Astrocyte (in vitro differentiated cells and primary cell): ENCODE measurements around the gene NPAS3. TPM values are rescaled to one million over a fixed set of nuclear protein-coding genes. Genes with fewer than 3 reads are reported as not detected.

Experiments
- DNase-seq: peaks from one replicate; pipeline ENCODE4 v3.0.0-alpha.2; 2010; ENCODE audit warnings: low read depth
- FAIRE-seq: peaks from 2 replicates; lab custom pipeline; 2011; peaks lifted over from hg19 to GRCh38; lab: Jason Lieb, UNC
- H2AFZ ChIP-seq: 2 replicates; pipeline ENCODE4 v1.6.0; 2012; ENCODE audit warnings: low read depth, low read length, inconsistent platforms
- H3K27ac ChIP-seq: 2 replicates; pipeline ENCODE4 v1.5.1; 2011; ENCODE audit warnings: low read depth, low read length, inconsistent platforms
- H3K27me3 ChIP-seq: 2 replicates; pipeline ENCODE4 v1.6.0; 2011; ENCODE audit warnings: low read length, inconsistent platforms; ENCODE audit not compliant: insufficient read depth
- H3K36me3 ChIP-seq: 2 replicates; pipeline ENCODE4 v1.5.1; 2011; ENCODE audit warnings: low read length, inconsistent platforms; ENCODE audit not compliant: insufficient read depth
- H3K4me1 ChIP-seq: 2 replicates; pipeline ENCODE4 v1.5.1; 2011; ENCODE audit warnings: low read length, inconsistent platforms; ENCODE audit not compliant: insufficient read depth
- H3K4me2 ChIP-seq: 2 replicates; pipeline ENCODE4 v1.6.0; 2012; ENCODE audit warnings: low read length, inconsistent platforms
- H3K4me3 ChIP-seq: 2 replicates; pipeline ENCODE4 v1.5.1; 2011; ENCODE audit warnings: low read depth, mild to moderate bottlenecking, low read length, inconsistent platforms; ENCODE audit not compliant: insufficient read depth
- H3K79me2 ChIP-seq: 2 replicates; pipeline ENCODE4 v1.6.0; 2012; ENCODE audit warnings: mild to moderate bottlenecking, low read length, inconsistent platforms; ENCODE audit not compliant: insufficient read depth
- H3K9ac ChIP-seq: 2 replicates; pipeline ENCODE4 v1.6.0; 2012; ENCODE audit warnings: mild to moderate bottlenecking, low read length, inconsistent platforms
- H3K9me3 ChIP-seq: 2 replicates; pipeline ENCODE4 v1.5.1; 2012; ENCODE audit warnings: low read depth, mild to moderate bottlenecking, low read length, inconsistent platforms; ENCODE audit not compliant: insufficient read depth
- H4K20me1 ChIP-seq: 2 replicates; pipeline ENCODE4 v1.6.0; 2012; ENCODE audit warnings: low read length, inconsistent platforms; ENCODE audit not compliant: insufficient read depth
- H3K27ac Mint-ChIP-seq: one replicate; pipeline ENCODE4 v1.8.0; 2021; ENCODE audit warnings: mild to moderate bottlenecking, mixed read lengths; ENCODE audit not compliant: unreplicated experiment
- H3K27me3 Mint-ChIP-seq: one replicate; pipeline ENCODE4 v1.8.0; 2021; ENCODE audit warnings: low read depth, mixed read lengths; ENCODE audit not compliant: unreplicated experiment
- H3K36me3 Mint-ChIP-seq: one replicate; pipeline ENCODE4 v1.8.0; 2021; ENCODE audit warnings: low read depth, mixed read lengths; ENCODE audit not compliant: unreplicated experiment
- H3K4me1 Mint-ChIP-seq: one replicate; pipeline ENCODE4 v1.8.0; 2021; ENCODE audit warnings: low read depth, mixed read lengths; ENCODE audit not compliant: unreplicated experiment
- H3K4me3 Mint-ChIP-seq: one replicate; pipeline ENCODE4 v1.8.0; 2021; ENCODE audit warnings: mild to moderate bottlenecking, moderate library complexity, mixed read lengths; ENCODE audit not compliant: unreplicated experiment
- H3K9me3 Mint-ChIP-seq: one replicate; pipeline ENCODE4 v1.8.0; 2021; ENCODE audit warnings: mild to moderate bottlenecking, mixed read lengths; ENCODE audit not compliant: unreplicated experiment
- EZH2 ChIP-seq: IDR thresholded peaks from 2 replicates; pipeline ENCODE4 v1.6.1; 2012; ENCODE audit warnings: mild to moderate bottlenecking, low read length, inconsistent platforms; ENCODE audit not compliant: insufficient read depth
- total RNA-seq: library from RNA; stranded (reverse); gene quantifications from 2 replicates; pipeline ENCODE4 v1.2.1, GENCODE V29; 2021
- TF ChIP-seq, protein P1 (sequence below): IDR thresholded peaks from 2 replicates; pipeline ENCODE4 v1.5.1; 2011; ENCODE audit warnings: low read depth, mild to moderate bottlenecking, inconsistent platforms, low read length, moderate library complexity; ENCODE audit not compliant: insufficient read depth

The NPAS3 gene
- total RNA-seq, 1 donor from 2014 or later = 2.6 TPM

DNA sequence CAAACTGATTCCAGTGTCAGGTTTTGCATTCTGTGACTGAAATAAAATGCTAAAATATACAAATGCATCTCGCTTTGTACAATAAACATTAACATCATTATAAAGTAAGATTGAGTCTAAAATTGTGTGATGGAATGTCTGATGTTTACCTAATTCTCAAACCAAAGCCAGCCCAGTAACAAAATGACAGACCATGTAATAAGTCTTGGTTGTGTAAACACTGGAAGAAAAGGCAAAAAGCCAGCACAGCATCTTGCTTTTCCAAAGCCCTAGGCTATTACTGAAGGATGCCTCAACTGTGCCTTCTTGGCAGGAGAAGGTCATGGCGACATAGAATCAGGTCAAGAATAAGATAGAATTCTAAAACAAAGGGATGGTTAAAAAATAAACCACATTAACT is 842.6 kb downstream of the NPAS3 start:
- no peaks in the 10 kb centered on the region for H3K36me3 ChIP-seq
- no peak overlapping the region for H3K27ac Mint-ChIP-seq
- H3K4me1 ChIP-seq = no peaks in the 10 kb centered on the region
- no peak overlapping the region for H3K4me3 ChIP-seq
- no peaks in the 10 kb centered on the region for H3K9me3 Mint-ChIP-seq
- TF ChIP-seq, protein P1, sequence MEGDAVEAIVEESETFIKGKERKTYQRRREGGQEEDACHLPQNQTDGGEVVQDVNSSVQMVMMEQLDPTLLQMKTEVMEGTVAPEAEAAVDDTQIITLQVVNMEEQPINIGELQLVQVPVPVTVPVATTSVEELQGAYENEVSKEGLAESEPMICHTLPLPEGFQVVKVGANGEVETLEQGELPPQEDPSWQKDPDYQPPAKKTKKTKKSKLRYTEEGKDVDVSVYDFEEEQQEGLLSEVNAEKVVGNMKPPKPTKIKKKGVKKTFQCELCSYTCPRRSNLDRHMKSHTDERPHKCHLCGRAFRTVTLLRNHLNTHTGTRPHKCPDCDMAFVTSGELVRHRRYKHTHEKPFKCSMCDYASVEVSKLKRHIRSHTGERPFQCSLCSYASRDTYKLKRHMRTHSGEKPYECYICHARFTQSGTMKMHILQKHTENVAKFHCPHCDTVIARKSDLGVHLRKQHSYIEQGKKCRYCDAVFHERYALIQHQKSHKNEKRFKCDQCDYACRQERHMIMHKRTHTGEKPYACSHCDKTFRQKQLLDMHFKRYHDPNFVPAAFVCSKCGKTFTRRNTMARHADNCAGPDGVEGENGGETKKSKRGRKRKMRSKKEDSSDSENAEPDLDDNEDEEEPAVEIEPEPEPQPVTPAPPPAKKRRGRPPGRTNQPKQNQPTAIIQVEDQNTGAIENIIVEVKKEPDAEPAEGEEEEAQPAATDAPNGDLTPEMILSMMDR = no peak
- TF ChIP-seq EZH2 = no peak
- no peak overlapping the region for H3K4me3 Mint-ChIP-seq
- no peaks in the 10 kb centered on the region for H3K36me3 Mint-ChIP-seq
- no peaks in the 10 kb centered on the region for H3K79me2 ChIP-seq
- no peak overlapping the region for H2AFZ ChIP-seq
- H4K20me1 ChIP-seq = no peaks in the 10 kb centered on the region
- H3K4me2 ChIP-seq = no peak overlapping the region
- H3K27ac ChIP-seq = no peak overlapping the region
- no peak for DNase-seq
- H3K4me1 Mint-ChIP-seq = no peaks in the 10 kb centered on the region
- H3K9me3 ChIP-seq = no peaks in the 10 kb centered on the region
- no peaks in the 10 kb centered on the region for H3K27me3 Mint-ChIP-seq
- FAIRE-seq = peak; percentile 59
- H3K27me3 ChIP-seq = no peaks in the 10 kb centered on the region
- H3K9ac ChIP-seq = no peak overlapping the region

- Mint-ChIP-seq H3K27me3 (no peaks in the 10 kb centered on the region), H3K27ac (no peak overlapping the region), H3K4me1 (no peaks in the 10 kb centered on the region), H3K36me3 (no peaks in the 10 kb centered on the region), H3K4me3 (no peak overlapping the region), H3K9me3 (no peaks in the 10 kb centered on the region)
- H3K4me1 ChIP-seq = no peaks in the 10 kb centered on the region
- H3K4me3 ChIP-seq = no peak overlapping the region
- H3K4me2 ChIP-seq = no peak overlapping the region
- no peaks in the 10 kb centered on the region for H3K36me3 ChIP-seq
- FAIRE-seq = no peak
- H3K27me3 ChIP-seq = no peaks in the 10 kb centered on the region
- H2AFZ ChIP-seq = no peak overlapping the region
- no peak overlapping the region for H3K9ac ChIP-seq
- TF ChIP-seq, protein P1 = no peak
- no peak for TF ChIP-seq EZH2
- no peaks in the 10 kb centered on the region for H3K79me2 ChIP-seq
- H4K20me1 ChIP-seq = no peaks in the 10 kb centered on the region
- no peak for DNase-seq
- H3K27ac ChIP-seq = no peak overlapping the region
- no peaks in the 10 kb centered on the region for H3K9me3 ChIP-seq
Observed at GRCh38 chr14:33782923-33783322, 844.2 kb downstream of the NPAS3 start.

GRCh38 chr14:33786091-33786825 is 847.6 kb downstream of the NPAS3 start:
- DNase-seq = peak; percentile 11
- Histone ChIP-seq H3K27me3 (no peaks in the 10 kb centered on the region), H3K36me3 (no peaks in the 10 kb centered on the region), H3K27ac (no peak overlapping the region), H3K9me3 (no peaks in the 10 kb centered on the region), H2AFZ (no peak overlapping the region), H3K4me3 (no peak overlapping the region), H4K20me1 (no peaks in the 10 kb centered on the region), H3K9ac (no peak overlapping the region), H3K79me2 (no peaks in the 10 kb centered on the region), H3K4me1 (no peaks in the 10 kb centered on the region), H3K4me2 (no peak overlapping the region)
- no peaks in the 10 kb centered on the region for H3K27me3 Mint-ChIP-seq
- H3K4me1 Mint-ChIP-seq = peaks cover 3% of the 10 kb centered on the region
- no peaks in the 10 kb centered on the region for H3K36me3 Mint-ChIP-seq
- H3K4me3 Mint-ChIP-seq = no peak overlapping the region
- H3K27ac Mint-ChIP-seq = no peak overlapping the region
- TF ChIP-seq EZH2 = no peak
- TF ChIP-seq, protein P1 = no peak
- no peaks in the 10 kb centered on the region for H3K9me3 Mint-ChIP-seq
- FAIRE-seq = no peak
